GM21360 (cell line): ENCODE data around the gene GHR.
"Not testable (repeated sequence)": the region's sequence is repeated elsewhere in the genome, so short reads cannot be mapped to it uniquely, and the experiment has no call there.

Experiments
- ATAC-seq: cut with Tn5 transposase; IDR thresholded peaks from one replicate; pipeline ENCODE4 v1.9.1; 2021; ENCODE audit warnings: mild to moderate bottlenecking, moderate library complexity; ENCODE audit not compliant: unreplicated experiment

GHR gene

DNA sequence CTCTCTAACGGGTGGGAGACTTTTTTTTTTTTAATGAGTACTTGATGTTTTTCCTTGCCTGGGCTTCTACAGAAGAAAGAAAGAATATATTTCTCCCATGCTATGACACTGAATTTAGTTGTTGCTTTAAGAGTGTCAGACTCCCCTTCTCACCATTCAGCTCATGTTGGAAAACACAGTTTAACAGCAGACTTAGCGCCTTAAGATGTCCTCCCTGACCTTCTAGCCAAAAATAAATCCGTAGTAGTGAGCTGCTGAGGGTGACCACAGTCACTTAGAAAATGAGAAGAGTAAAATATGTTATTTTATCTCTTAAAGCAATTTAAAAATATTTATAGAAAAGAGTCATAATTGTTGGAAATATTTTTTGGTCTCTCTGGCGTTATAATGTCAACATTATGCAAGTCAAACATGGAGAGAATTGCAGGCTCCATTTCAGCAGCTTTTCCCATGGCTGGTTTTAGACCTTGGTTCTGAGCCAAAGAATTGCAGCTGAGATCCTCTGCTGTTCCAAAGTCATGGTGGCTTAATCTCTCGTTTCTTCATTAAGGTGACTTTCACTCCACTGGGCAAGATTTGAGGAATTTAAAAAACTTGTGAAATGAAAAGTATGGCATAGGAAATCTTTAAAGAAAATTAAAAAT, 143.5 kb downstream of the GHR start:
- no peak for ATAC-seq

DNA sequence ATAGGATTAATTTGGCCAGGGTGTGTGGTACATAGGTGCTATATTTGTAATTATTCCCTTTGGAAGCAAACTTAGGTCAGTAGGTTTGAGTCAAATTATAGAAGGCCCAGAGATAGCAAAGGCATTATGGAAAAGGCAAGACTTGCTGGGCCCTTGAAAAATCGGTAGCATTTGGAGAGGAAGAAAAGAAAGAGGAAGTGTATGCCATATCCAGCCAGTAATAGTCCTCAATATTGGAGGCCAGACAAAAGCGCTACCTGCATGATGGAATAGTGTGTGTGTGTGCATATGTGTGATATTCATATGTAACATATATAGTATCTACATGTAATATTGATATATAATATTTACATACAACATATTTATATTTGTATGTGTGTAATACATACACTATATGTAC, 146.1 kb downstream of the GHR start:
- no peak for ATAC-seq

DNA sequence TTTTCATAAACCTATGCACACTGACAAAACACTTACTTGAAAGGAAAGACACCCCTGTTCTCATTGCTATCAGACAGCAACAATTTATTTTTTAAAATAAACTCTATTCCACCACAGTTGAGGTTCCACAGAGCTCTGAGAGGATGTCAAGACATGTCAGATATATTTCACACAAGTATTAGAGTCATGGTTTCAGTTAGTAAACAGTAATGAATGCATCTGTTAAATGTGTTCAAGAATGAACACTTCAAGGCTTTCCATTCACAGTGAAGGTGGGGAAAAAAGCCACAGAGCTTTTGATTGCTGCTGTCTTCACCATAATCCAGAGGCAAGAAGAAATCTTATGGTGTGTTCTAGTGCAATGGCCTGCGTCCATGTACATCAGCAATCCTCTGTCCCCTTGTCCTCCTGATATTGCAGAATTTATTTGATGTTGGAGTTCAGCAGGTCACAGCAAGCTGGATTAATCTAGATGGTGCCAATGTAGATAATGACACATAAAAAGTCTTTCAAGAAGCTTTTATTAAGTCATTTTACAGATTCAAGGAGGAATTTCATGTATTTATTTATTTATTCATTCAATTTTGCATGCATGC, 146.8 kb downstream of the GHR start:
- ATAC-seq, result no peak

DNA sequence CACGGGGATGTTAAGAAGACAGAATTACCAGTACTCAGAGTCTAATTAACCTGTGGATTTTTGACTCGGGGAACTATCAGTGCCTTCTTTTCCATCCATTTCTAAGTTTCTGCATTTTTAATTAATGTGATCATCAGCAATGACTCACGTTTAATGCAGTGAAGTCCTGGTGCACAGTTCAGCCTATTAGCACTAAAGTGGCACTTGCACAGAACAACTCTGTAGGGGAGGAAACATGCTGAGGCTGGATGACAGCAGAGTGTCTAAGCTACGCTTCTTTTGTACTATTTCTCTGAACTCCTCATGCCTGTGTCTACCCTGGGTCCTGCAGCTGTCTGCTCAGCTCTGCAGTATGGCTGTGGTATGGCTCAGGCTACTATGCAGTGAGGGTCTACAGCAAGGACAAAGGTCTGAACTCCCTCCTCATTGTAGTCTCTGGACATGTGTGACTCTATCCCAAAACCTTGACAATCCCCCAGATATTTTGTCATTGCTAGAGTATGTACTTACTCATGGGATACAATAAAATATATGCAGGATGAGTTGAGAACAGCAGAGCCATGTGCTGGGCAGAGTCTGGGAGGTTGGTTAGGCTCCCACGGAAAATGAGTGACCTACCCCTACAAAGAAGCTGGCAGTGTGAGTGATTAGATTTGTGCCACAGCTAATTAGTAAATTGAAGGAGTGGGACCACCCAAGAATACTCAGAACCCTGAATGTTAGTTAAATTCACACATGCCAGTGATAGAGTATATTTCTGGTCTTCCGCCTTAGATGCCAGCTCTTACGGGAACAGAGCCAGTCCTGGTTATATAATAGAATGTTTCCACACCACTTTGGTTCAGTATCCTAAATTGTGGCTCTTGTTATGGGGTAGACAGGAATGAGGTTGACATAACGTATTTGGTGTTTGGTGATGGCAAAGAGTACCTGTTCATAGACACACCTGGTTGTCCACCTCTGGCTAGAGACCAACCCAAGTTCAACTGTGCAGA, 148.0 kb downstream of the GHR start:
- no peak for ATAC-seq

DNA sequence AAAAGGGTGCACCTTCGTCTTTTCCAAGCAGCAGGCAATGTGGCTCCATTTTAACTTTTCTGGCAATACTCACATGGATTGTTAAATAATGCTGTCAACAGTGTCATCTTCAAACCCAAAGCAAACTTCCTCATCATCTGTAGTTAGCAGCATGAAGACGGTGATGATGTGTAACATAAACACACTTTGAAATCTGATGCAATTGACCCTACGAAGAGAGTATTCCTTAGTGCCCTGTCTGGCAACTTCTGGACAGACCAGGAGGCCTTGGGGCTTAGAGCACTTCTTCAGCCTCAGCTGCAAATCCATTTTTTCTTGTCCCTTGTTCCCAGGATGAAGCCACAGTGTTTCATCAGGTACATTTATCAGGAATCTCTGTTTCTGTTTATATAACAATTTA, 149.1 kb downstream of the GHR start:
- no peak for ATAC-seq

DNA sequence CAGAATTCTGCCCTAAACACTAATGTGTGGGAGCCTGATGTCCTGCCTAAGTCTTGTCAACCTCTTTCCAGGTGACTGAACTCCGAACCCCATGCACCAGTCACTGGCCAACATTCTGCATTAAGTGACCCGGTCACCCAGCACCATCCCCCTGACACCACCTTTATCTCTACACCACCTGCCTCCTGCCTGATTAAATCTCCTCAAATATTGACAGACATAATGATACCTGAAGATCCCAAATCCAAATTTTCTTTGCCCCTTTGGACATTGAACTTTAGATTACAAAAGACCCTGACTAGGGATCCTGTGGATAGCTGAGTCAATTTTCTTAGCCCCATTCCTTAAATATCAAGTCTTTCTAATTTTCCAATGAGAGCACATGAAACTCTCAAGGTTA, 150.1 kb downstream of the GHR start:
- no peak for ATAC-seq

DNA sequence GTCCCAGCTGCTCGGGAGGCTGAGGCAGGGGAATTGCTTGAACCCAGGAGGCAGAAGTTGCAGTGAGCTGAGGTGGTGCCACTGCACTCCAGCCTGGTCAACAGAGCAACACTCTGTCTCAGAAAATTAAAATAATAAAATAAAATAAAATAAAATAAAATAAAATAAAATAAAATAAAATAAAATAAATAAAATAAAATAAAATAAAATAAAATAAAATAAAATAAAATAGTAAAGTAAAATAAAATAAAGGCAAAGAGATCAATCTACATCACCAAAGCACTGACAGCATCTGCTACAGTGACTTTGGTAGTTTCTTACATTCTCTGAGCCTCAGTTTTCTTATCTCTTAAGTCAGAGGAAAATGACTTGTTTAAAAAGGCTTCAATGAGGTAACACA, 152.7 kb downstream of the GHR start:
- not testable (repeated sequence) for ATAC-seq

DNA sequence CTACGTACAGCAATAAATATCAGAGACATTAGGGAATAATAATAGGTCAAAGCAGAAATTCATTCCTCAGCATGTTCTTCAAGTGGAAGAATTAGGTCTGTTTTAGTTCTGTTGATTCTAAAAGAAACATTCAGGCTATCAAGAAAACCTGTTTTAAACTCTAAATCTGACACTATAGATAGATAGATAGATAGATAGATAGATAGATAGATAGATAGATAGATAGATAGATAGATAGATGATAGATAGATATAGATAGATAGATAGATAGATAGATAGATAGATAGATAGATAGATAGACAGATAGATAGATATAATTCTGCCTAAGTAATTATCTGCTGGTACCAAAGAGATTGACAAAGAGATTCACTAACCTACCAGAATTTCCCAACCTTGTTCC, 155.7 kb downstream of the GHR start:
- ATAC-seq, result not testable (repeated sequence)

DNA sequence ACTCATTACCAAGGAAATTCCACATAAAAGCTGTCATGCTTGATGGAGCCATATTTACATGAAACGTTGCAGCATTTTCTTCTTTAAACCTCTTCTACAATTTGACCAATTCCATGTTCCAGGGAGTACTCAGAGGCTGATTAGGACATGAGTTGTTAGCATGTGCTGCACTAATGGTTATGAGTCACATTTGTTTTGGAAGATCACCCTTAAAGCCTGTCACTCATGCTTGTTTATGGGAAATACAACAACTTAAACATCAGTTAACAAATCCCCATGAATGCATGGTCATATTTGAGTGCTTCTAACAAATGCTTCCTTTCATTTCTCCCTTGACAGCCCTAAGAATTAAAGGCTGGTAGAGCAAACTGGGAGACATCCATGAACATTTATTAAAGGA, 156.1 kb downstream of the GHR start:
- ATAC-seq, result no peak

DNA sequence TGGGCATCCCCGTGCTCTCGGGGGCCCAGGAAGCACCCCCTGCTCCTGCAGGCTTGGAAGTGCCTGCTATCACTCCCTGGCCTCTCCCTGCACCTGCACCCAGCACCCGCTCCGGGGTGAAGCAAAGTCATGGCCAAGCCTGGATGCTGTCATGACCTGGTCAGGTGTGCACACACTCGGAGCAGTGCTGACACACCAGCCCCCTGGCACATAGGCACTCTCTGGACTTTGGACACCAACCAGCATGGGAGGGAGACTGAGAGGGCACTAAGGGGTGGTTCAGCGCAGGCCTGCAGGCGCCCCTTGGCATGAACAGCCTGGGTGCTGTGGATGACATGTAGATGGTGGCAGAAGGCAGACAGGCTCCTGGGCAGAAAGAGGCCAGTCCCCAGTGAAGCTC, 158.6 kb downstream of the GHR start:
- ATAC-seq, result no peak

DNA sequence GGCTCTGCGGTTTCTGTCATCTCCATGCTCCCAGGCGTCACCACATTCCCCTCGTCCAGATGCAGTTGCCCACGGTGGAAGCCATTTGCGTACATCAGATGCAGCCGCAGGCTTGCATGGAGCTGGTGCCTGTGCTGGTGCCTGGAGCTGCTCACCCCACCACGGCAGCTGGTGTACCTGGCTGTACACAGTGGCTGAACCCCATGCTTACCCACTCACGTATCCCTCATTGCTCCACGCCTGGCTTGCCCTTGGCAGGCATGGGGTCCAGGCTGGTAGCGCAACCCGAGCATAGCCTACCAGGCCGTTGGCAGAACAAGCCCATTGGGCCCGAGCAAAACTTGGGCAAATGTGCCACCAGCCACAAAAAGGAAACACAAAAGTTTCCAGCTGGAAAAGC, 159.5 kb downstream of the GHR start:
- no peak for ATAC-seq

DNA sequence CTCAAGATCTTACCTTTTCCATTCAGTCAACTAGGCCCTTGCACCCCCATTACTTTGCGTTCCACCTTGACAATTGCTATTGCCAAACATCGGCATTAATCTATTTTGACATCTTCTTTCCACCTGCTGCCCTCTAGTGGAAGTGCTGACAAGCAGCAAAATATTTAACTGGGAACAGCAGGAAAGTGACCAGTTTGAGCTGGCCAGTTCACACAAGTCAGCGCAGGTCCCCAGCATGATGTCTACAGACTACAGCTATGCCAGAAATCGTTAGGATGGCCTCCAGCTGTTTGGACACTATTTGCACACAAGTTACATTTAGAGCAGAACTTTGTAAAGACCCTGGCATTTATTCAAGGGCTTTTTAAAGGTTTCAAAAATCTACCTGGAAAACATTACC, 160.1 kb downstream of the GHR start:
- ATAC-seq, result no peak

DNA sequence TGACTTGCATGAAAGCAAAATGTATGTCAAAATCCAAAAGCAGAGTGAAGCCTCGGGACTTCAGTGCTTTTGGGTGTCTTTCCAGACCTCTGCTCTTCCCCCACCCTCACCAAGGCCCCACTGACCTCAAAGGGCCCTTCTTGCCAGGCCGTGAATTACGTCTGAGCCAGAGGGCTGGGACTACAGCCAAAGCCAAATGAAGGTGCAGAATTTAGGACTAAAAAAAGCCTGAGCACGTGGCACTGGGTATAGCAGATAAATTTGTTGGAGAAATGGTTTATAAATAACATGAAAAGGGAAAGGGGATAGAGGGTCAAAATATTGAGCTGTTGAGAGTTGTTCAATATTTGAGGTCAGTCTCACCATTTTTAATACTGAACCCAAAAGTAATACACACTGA, 163.4 kb downstream of the GHR start:
- no peak for ATAC-seq

DNA sequence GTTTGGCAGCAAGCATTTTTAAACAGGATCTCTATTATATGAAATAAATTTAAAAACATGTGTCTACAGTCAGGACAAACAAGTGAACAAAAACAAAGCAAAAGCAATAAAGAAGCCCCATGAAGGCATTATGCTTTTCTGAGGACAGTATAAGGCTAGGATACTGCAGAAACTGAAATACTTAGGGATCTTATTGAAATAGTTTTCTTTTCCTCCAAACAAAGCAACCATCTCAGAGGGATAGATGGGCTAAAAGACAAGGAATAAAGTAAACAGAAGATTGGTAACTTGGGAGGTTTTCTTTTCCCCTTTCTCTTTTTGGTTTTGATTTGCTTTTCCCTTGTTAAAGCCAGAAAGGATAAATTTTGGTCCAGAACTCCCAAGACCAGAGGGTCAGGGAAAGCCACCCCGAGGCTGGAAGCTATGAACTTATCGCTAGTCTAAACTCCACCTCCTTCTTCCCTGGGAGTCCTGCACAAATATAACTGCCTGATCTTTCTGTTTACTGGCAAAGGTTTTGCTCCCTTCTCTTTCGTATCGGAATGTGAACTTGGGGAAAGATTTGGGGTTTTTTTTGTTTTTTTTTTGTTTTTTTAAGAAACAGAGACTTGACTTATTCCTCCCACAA, 164.0 kb downstream of the GHR start:
- no peak for ATAC-seq

DNA sequence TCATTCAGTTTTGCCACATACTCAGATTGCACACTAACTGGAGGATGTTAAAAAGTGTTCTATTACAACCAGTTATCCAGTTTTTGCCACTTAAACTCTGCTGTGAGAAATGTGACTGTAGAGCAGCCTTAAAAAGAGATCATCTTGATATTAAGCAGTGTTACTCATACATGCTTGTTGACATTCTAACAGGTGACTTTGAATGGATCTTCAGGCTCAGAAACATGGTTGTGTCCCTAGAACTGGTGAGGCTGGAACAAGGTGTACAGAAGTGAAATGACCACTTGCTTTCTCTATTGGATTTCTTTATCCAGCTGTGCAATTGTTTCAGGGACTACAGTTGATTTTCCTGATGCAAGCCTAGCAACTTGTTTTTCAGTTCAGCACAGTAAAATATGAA, 167.3 kb downstream of the GHR start:
- no peak for ATAC-seq

DNA sequence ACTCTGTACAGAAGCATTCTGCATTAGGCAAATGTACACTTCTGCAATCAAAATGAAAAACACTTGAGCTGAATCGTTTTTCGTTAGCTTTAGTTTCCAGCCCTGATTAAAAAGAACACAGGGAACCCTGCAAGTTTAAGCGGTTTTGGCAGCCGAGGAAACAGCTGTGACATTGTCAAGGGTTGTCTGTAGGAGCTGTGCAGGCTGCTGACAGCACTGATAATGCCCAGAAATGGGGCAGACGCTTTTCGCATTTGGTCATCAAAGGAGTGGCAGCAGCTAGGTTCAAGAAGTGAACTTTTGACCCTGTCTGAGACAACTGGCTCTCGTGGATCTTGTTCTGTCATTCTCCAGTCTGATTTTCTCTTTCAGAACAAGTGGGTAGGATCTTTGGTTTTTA, 167.8 kb downstream of the GHR start:
- ATAC-seq, result no peak

DNA sequence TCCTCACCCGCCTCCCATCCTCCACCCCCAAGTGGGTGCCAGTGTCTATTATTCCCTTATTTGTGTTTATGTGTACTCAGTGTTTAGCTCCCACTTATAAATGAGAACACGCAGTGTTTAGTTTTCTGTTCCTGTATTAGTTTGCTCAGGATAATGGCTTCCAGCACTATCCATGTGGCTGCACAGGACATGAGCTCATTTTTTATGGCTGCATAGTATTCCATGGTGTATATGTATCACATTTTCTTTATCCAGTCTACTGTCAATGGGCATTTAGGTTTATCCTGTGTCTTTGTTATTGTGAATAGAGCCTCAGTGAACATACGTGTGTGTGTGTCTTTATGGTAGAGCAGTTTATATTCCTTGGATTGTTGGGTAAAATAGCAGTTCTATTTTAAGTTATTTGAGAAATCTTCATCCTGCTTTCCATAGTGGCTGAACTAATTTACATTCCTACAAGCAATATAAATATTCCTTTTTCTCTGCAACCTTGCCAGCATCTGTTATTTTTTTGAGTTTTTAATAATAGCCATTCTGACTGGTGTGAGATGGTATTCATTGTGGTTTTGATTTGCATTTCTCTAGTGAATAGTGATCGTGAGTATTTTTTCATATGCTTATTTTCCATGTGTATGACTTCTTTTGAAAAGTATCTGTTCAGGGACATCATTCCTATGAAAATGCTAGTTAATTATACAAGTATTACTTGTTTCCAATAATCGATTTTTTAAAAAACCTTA, 169.3 kb downstream of the GHR start:
- ATAC-seq, result no peak

DNA sequence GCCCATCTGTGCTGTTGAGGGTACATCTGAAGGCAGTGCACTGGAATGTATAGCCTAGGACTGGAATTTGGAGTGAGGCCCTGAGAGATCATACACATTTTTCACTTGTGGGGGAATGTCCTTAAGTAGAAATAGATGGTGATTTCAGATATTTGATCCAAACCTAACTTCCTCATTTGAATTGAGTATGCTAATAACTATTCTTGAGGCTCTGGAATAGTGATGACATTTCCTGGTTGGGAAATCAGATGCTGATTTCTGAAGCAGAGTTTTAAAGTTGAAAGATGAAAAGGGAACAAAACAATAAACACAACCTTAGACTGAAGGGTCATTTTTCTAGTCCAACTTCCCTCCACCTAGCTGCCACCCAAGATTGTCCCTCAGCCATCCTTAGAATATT, 170.4 kb downstream of the GHR start:
- ATAC-seq, result no peak

DNA sequence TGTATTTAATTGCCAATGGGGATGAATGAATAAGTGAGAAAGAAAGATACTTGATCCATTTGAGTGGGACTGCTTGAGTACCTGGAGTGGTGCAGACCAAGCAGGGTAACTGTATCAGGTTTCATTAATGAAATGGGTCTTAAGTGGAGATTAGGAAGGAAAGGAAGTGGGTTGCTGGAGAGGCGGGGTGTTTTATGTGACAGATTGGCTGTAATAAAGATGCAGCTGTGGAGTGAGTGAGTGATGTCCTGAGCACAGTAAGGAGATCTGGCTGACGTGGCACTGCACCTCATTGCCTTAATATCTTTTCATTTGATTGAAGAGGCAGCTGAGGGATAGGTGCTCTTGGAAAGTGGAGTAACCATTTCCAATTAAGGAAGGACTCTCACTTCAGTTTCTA, 172.4 kb downstream of the GHR start:
- no peak for ATAC-seq

DNA sequence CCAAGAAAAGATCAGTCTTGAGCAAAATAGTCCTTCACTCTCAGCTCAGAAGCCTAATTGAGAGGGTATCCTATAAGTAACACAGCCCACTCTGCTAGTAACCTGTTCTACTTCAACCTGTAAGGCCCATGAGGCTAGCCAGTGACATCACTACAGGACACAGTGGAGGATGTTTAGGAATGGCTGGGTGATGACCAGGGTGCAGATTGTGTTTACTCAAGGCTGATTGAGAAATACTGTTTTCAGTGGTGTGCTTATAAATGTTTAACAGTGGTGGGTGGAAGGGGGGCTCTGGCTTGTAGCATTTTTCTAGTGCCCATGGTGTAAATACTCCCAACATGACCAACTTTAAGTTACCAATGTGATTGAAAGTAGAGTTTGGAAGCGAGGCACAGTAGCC, 173.6 kb downstream of the GHR start:
- no peak for ATAC-seq
